Fibroblast of mammary gland (primary cell): ENCODE data around the gene LAMB4.

Experiments used
- DNase-seq: peaks from one replicate; pipeline ENCODE4 v3.0.0-alpha.2; 2010; ENCODE audit warnings: low read depth
- H3K4me3 ChIP-seq: 2 replicates; pipeline ENCODE4 v1.5.1; 2011; ENCODE audit warnings: low read depth, mild to moderate bottlenecking, low read length, moderate library complexity; ENCODE audit not compliant: control insufficient read depth
- TF ChIP-seq, protein P1 (sequence below): conservative IDR thresholded peaks from 2 replicates; pipeline ENCODE4 v1.5.1; 2011; ENCODE audit warnings: low read depth, low read length, inconsistent platforms; ENCODE audit not compliant: control insufficient read depth, insufficient read depth

The LAMB4 gene

DNA sequence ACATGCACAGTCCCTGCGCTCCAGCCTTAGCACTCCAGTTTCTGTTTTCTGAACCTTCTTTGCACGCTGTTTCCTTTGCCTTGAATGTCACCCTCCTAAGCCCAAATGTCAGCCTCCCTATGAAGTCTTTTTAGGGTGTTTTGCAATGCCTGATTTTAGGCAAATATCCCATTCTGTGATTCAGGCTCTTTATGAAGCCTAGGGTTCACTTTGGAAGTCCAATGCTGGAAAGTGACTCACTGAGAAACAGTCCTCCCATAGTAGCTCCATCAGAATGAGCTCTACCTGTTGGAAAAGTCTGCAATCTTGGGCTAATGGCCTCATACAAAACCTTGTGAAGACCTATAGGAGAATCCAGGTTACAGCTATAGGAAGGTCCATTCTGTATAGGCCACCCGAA, 5.3 kb downstream of the LAMB4 start:
- TF ChIP-seq, protein P1, sequence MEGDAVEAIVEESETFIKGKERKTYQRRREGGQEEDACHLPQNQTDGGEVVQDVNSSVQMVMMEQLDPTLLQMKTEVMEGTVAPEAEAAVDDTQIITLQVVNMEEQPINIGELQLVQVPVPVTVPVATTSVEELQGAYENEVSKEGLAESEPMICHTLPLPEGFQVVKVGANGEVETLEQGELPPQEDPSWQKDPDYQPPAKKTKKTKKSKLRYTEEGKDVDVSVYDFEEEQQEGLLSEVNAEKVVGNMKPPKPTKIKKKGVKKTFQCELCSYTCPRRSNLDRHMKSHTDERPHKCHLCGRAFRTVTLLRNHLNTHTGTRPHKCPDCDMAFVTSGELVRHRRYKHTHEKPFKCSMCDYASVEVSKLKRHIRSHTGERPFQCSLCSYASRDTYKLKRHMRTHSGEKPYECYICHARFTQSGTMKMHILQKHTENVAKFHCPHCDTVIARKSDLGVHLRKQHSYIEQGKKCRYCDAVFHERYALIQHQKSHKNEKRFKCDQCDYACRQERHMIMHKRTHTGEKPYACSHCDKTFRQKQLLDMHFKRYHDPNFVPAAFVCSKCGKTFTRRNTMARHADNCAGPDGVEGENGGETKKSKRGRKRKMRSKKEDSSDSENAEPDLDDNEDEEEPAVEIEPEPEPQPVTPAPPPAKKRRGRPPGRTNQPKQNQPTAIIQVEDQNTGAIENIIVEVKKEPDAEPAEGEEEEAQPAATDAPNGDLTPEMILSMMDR, result no peak
- H3K4me3 ChIP-seq, result no peak overlapping the region
- DNase-seq, result peak; percentile 65

- TF ChIP-seq, protein P1, result no peak
- no peak for DNase-seq
- H3K4me3 ChIP-seq, result no peak overlapping the region
Observed at GRCh38 chr7:108122181-108122580, 8.0 kb downstream of the LAMB4 start.

DNA sequence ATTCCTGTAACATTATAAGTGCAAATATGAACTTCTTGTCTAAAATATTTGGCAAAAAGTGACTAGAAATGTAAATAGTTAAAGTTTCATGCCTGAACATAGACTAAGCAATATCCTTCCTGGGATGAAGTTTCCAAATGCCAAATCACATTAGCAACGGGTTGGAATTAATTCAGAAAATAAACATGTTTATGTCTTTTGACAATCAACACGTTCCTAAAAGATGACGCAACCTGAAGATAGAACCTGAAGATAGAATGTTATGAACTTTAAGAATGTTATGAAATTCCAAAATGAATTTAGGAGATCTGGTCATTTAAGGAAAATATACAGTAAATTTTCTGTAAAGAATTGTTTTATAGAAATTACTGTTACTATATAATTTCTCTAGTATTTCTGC, 9.2 kb downstream of the LAMB4 start:
- TF ChIP-seq, protein P1, result no peak
- no peak for DNase-seq
- H3K4me3 ChIP-seq, result no peak overlapping the region

- no peak overlapping the region for H3K4me3 ChIP-seq
Observed at GRCh38 chr7:108120196-108120595, 10.0 kb downstream of the LAMB4 start.

GRCh38 chr7:108118959-108119358, 11.2 kb downstream of the LAMB4 start:
- H3K4me3 ChIP-seq, result no peak overlapping the region
- no peak for DNase-seq
- TF ChIP-seq, protein P1, result peak; percentile 19

More at GRCh38 chr7:108120196-108120595, 10.0 kb downstream of the LAMB4 start:
- no peak for DNase-seq
- TF ChIP-seq, protein P1, result no peak

DNA sequence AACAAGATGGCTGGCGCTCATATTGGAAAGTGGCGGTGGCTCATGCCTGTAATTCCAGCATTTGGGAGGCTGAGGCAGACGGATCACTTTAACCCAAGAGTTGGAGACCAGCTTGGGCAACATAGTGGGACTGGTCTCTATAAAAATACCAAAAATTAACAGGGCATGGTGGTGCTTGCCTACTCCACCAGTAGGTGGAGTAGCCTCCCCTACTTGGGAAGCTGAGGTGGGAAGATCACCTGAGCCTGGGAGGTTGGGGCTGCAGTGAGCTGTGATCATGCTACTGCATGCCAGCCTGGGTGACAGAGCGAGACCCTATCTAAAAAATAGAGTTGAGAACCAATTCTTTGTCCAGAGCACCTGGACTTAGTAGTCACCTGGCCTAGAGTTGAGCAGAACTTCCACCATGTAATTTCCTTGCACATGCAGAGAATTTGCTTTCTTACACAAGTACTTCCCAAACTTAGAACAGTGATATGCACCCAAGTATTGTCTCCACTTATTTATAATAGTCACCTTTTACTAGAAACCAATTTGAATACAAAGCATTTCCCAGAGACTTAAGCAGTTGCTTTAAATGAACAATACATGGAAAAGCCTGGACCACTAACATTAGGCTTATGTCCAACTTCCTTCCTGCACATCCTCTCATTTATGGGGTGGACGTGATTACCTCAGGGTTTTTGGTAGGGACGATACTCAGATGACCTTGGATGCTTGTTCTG, 15.9 kb downstream of the LAMB4 start:
- H3K4me3 ChIP-seq, result no peak overlapping the region
- no peak for DNase-seq
- TF ChIP-seq, protein P1, result peak; percentile 45

DNA sequence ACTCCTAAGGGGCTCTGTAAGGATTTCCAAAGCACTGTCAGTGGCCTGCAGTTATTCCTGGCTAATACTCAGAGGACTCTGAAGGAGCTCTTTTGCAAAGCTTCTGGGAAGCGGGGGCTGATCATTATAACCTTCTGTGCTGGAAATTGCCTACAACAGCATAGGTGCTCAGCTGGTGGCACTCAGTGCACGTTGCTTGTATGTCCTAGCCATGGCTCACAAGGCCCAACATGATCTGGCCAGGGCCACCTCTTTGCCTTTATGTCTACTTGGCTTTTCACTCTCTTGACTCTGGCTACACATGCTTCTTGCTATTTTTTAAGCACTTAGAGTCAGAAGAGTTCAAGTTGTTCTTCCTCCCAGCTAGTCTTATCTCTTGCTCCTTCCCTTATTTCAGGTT, 17.5 kb downstream of the LAMB4 start:
- DNase-seq, result no peak
- TF ChIP-seq, protein P1, result no peak

More for the DNA sequence above, 17.5 kb downstream of the LAMB4 start:
- no peak overlapping the region for H3K4me3 ChIP-seq
